K562 (cell line): Measurements from ENCODE around the gene DNAJC18. TPM values are rescaled to one million over a fixed set of nuclear protein-coding genes. Genes with fewer than 3 reads are reported as not detected.

Source experiments
- ATAC-seq: fragments of 200-7000 bp; cut with Tn5 transposase; 3 replicates; pipeline ENCODE4 v1.9.1; 2020; ENCODE audit warnings: moderate library complexity
- BruUV-seq: library from RNA; stranded (reverse); fragments of 400-500 nt; replicated peaks from 2 replicates; lab custom pipeline; 2021; lab: Mats Ljungman, UMichigan
- CTCF ChIA-PET: fragments of 300-600 bp; formaldehyde crosslinking; extraction: SDS; loops from one replicate; lab custom pipeline; 2021; ENCODE audit warnings: low intra/inter-chr PET ratio; lab: Yijun Ruan, JAX
- POLR2A ChIA-PET: fragments of 300-600, 350-650 bp; sonication (Branson Sonifier 250); formaldehyde crosslinking; extraction: SDS; loops from one replicate; lab custom pipeline; 2021; ENCODE audit warnings: antibody characterized with exemption, inconsistent platforms; lab: Yijun Ruan, JAX
- DNase-seq, 4 experiments: peaks; one replicate each; pipeline versions ENCODE4 v3.0.0 to v3.0.0-alpha.2; 2011 to 2018; ENCODE audit warnings: low spot score in 3 of 4, mixed read lengths in 3 of 4; ENCODE audit errors: extremely low read depth in 1 of 4
- FAIRE-seq: peaks from 2 replicates; lab custom pipeline; 2011; peaks lifted over from hg19 to GRCh38; lab: Jason Lieb, UNC
- H2AFZ ChIP-seq: 2 replicates; pipeline ENCODE4 v1.6.0; 2011; ENCODE audit warnings: low read depth, low read length, control low read depth, inconsistent platforms
- H3K27ac ChIP-seq: fragments of 200-600 bp; 3 replicates; pipeline ENCODE4 v1.8.0; 2011; ENCODE audit warnings: low read depth, mild to moderate bottlenecking, control low read depth, inconsistent platforms, low read length, moderate library complexity, mixed read lengths; ENCODE audit errors: extremely low read depth
- H3K27me3 ChIP-seq, 2 experiments: fragments of 300-600 bp in 1 of 2; 2 replicates in 1 of 2; 3 replicates in 1 of 2; pipeline versions ENCODE4 v1.6.0 to v1.8.0; 2011; ENCODE audit warnings: inconsistent platforms in 2 of 2, low read length in 2 of 2, mild to moderate bottlenecking in 1 of 2, mixed read lengths in 1 of 2, moderate library complexity in 1 of 2; ENCODE audit not compliant: control insufficient read depth in 2 of 2, insufficient read depth in 2 of 2
- H3K36me3 ChIP-seq: fragments of 300-600 bp; 3 replicates; pipeline ENCODE4 v1.8.0; 2011; ENCODE audit warnings: mild to moderate bottlenecking, low read length, inconsistent platforms; ENCODE audit not compliant: control insufficient read depth, insufficient read depth
- H3K4me1 ChIP-seq, 2 experiments: fragments of 200-600 bp in 1 of 2; replicated peaks in 1 of 2; 2 replicates in 1 of 2; 3 replicates in 1 of 2; pipeline versions ENCODE4 v1.5.1 to v1.8.0; 2011; ENCODE audit warnings: inconsistent platforms in 2 of 2, low read length in 2 of 2, mild to moderate bottlenecking in 1 of 2, mixed read lengths in 1 of 2, moderate library complexity in 1 of 2; ENCODE audit not compliant: control insufficient read depth in 2 of 2, insufficient read depth in 2 of 2
- H3K4me2 ChIP-seq: 2 replicates; pipeline ENCODE4 v1.6.1; 2011; ENCODE audit warnings: low read length, control low read depth, inconsistent platforms, mixed read lengths; ENCODE audit not compliant: insufficient read depth
- H3K4me3 ChIP-seq: fragments of 200-600 bp; sonication (generic), shearing (Covaris generic); 2 replicates; pipeline ENCODE4 v1.5.1; 2016; ENCODE audit warnings: control low read depth, inconsistent platforms
- H3K79me2 ChIP-seq: fragments of 200-600 bp; 3 replicates; pipeline ENCODE4 v1.8.0; 2011; ENCODE audit warnings: low read length, inconsistent platforms; ENCODE audit not compliant: control insufficient read depth, insufficient read depth
- H3K9ac ChIP-seq, 2 experiments: 2 replicates each; pipeline versions ENCODE4 v1.6.0 to v1.6.1; 2011; ENCODE audit warnings: low read depth in 2 of 2, low read length in 2 of 2, control low read depth in 1 of 2, inconsistent platforms in 1 of 2, mild to moderate bottlenecking in 1 of 2, mixed read lengths in 1 of 2; ENCODE audit not compliant: insufficient read depth in 1 of 2
- H3K9me1 ChIP-seq: one replicate; pipeline ENCODE4 v1.6.0; 2011; ENCODE audit warnings: inconsistent platforms, mild to moderate bottlenecking, low read length, moderate library complexity; ENCODE audit not compliant: control insufficient read depth, insufficient read depth
- H3K9me3 ChIP-seq: replicated peaks from 2 replicates; pipeline ENCODE4 v1.5.1; 2011; ENCODE audit warnings: low read depth, low read length, inconsistent platforms; ENCODE audit not compliant: control insufficient read depth, insufficient read depth
- H4K20me1 ChIP-seq: replicated peaks from 2 replicates; pipeline ENCODE4 v1.6.1; 2011; ENCODE audit warnings: low read length, inconsistent platforms, mixed read lengths; ENCODE audit not compliant: control insufficient read depth, insufficient read depth
- ZHX1 ChIP-seq: fragments of 150-350 bp; conservative IDR thresholded peaks from 2 replicates; pipeline ENCODE4 v1.6.1; 2014; ENCODE audit warnings: low read length
- WGBS: fragments of 100-300 bp; shearing (Covaris generic); methylation state at CpG from one replicate; pipeline ENCODE4 v1.1.6; 2016; ENCODE audit warnings: low coverage, mixed read lengths; ENCODE audit not compliant: insufficient coverage; ENCODE audit errors: missing lambda C conversion rate; 5-methylcytosine and 5-hydroxymethylcytosine counted together
- in situ Hi-C: fragments of 300-500 bp; cut with MboI; formaldehyde crosslinking; loops from 4 replicates; pipeline ENCODE4 v1.15.0; 2018; ENCODE audit warnings: inconsistent platforms, mixed read lengths
- intact Hi-C: fragments of 100-400 bp; cut with micrococcal nuclease; formaldehyde crosslinking; loops from 2 replicates; pipeline ENCODE4 v1.14.2; 2022
- polyA plus RNA-seq, 8 experiments: library from polyadenylated mRNA; depleted of rRNA in 4 of 8; stranded (reverse) in 5 of 8; unstranded in 3 of 8; fragments of >200 nt; fragmentation: Nextera tagmentation in 2 of 8; fragmentation: Illumina TruSeq in 1 of 8; extraction: Ambion mirVana in 2 of 8; extraction: Trizol in 1 of 8; gene quantifications; 2 replicates each; pipeline versions ENCODE4 v1.2.1 to v1.2.3, GENCODE V29; 2011 to 2014; ENCODE audit warnings: inconsistent platforms in 1 of 8, missing spikeins in 1 of 8
- total RNA-seq, 7 experiments: library from RNA; depleted of rRNA in 6 of 7; stranded (reverse); fragments of >200 nt in 6 of 7; fragmentation: Illumina TruSeq in 2 of 7; extraction: Trizol in 2 of 7; gene quantifications; 2 replicates each; pipeline versions ENCODE4 v1.2.1 to v1.2.3, GENCODE V29; 2011 to 2021; ENCODE audit warnings: low replicate concordance in 1 of 7

DNAJC18 gene
- total and polyA plus RNA-seq, 9 of the 15 experiments (the other 6 are each of a cell fraction or from before 2014, with no cell fraction given) = 1.5 to 13.3 (median 7.5) TPM

GRCh38 chr5:139410993-139411828 is 28.1 kb downstream of the DNAJC18 start:
- no peak for FAIRE-seq
- no peaks in the 10 kb centered on the region for H3K9me1 ChIP-seq
- no peak for TF ChIP-seq ZHX1
- TF ChIP-seq, all 486 proteins: peak for 0
- POLR2A ChIA-PET = interaction anchor here (0.6 to 1.8 kb wide), 7 partner anchors 10 to 102 kb away, joined by 3 to 5 read pairs (median 4); no protein-coding TSS in a partner anchor
- Histone ChIP-seq H3K79me2 (no peaks in the 10 kb centered on the region), H3K4me3 (no peak overlapping the region), H3K9ac (peak overlapping the region in 1 of 2 experiments; percentile 37; a peak in 1 of 4 replicates), H3K9me3 (no peaks in the 10 kb centered on the region), H2AFZ (no peak overlapping the region), H3K36me3 (no peaks in the 10 kb centered on the region), H3K27me3 (no peaks in the 10 kb centered on the region), H3K4me2 (no peak overlapping the region), H4K20me1 (no peaks in the 10 kb centered on the region), H3K4me1 (peaks cover 4 to 18% of the 10 kb centered on the region in 2 experiments), H3K27ac (no peak overlapping the region)
- WGBS = 35% methylated on average over 15 of the region's 17 CpGs
- in situ Hi-C loops = loop anchor here (10.0 kb wide), 1 partner anchor 354 kb away; no protein-coding TSS in a partner anchor
- CTCF ChIA-PET = no interaction called here
- intact Hi-C loops = no loop called here
- ATAC-seq = no peak
- BruUV-seq = no TSS peak
- no peak for DNase-seq
